ENCODE measurements around the gene LHFPL2. TPM values are rescaled to one million over a fixed set of nuclear protein-coding genes. Genes with fewer than 3 reads are reported as not detected.

LHFPL2 gene
- total RNA-seq, 2 experiments from 2014 or later: 0.20 TPM; not detected in 1

GRCh38 chr5:78526049-78526525 lies 122.5 kb downstream of the LHFPL2 start:
- no peak overlapping the region for H3K27ac Mint-ChIP-seq
- no peaks in the 10 kb centered on the region for H3K4me1 Mint-ChIP-seq (ENCODE audit: low read depth)
- ATAC-seq (no peak), DNase-seq (no peak)
- TF ChIP-seq CTCF (IDR thresholded peaks at IDR 0.05): no peak
- no peaks in the 10 kb centered on the region for H3K36me3 Mint-ChIP-seq (ENCODE audit: low read depth)
- no peaks in the 10 kb centered on the region for H3K27me3 Mint-ChIP-seq
- no peaks in the 10 kb centered on the region for H3K9me3 Mint-ChIP-seq
- no peak overlapping the region for H3K4me3 Mint-ChIP-seq
- CTCF ChIA-PET: interaction anchor here (1.2 kb wide), 1 partner anchor 9 kb away, joined by 3 read pairs; no protein-coding TSS in a partner anchor
- POLR2A ChIA-PET: no interaction called here
- intact Hi-C loops (cut with micrococcal nuclease): no loop called here

GRCh38 chr5:78523314-78524193 lies 125.0 kb downstream of the LHFPL2 start:
- peaks cover 9% of the 10 kb centered on the region for H3K27me3 Mint-ChIP-seq

GRCh38 chr5:78522476-78523260 lies 125.9 kb downstream of the LHFPL2 start:
- no peak for TF ChIP-seq CTCF (IDR thresholded peaks at IDR 0.05)
- peaks cover 10% of the 10 kb centered on the region for H3K27me3 Mint-ChIP-seq
- H3K27ac Mint-ChIP-seq: no peak overlapping the region
- no peak for DNase-seq
- no peaks in the 10 kb centered on the region for H3K4me1 Mint-ChIP-seq (ENCODE audit: low read depth)
- no peak overlapping the region for H3K4me3 Mint-ChIP-seq
- no peaks in the 10 kb centered on the region for H3K9me3 Mint-ChIP-seq
- intact Hi-C loops (cut with micrococcal nuclease): no loop called here
- ChIA-PET POLR2A (no interaction called here), CTCF (no interaction called here)
- no peaks in the 10 kb centered on the region for H3K36me3 Mint-ChIP-seq (ENCODE audit: low read depth)
- ATAC-seq: no peak

More at GRCh38 chr5:78523314-78524193, 125.0 kb downstream of the LHFPL2 start:
- intact Hi-C loops (cut with micrococcal nuclease): no loop called here
- Mint-ChIP-seq H3K36me3 (ENCODE audit: low read depth) (no peaks in the 10 kb centered on the region), H3K4me1 (ENCODE audit: low read depth) (no peaks in the 10 kb centered on the region), H3K9me3 (no peaks in the 10 kb centered on the region), H3K4me3 (no peak overlapping the region), H3K27ac (no peak overlapping the region)
- ChIA-PET CTCF (no interaction called here), POLR2A (no interaction called here)
- DNase-seq (no peak), ATAC-seq (no peak)
- no peak for TF ChIP-seq CTCF (IDR thresholded peaks at IDR 0.05)

GRCh38 chr5:78521455-78521854 lies 127.1 kb downstream of the LHFPL2 start:
- ChIA-PET POLR2A (no interaction called here), CTCF (interaction anchor here (0.8 kb wide), 1 partner anchor 30 kb away, joined by 3 read pairs; no protein-coding TSS in a partner anchor)
- intact Hi-C loops (cut with micrococcal nuclease): no loop called here
- no peaks in the 10 kb centered on the region for H3K36me3 Mint-ChIP-seq (ENCODE audit: low read depth)
- no peak for DNase-seq
- H3K27ac Mint-ChIP-seq: no peak overlapping the region
- no peak for ATAC-seq
- TF ChIP-seq CTCF (IDR thresholded peaks at IDR 0.05): no peak
- no peak overlapping the region for H3K4me3 Mint-ChIP-seq
- H3K4me1 Mint-ChIP-seq (ENCODE audit: low read depth): no peaks in the 10 kb centered on the region
- no peaks in the 10 kb centered on the region for H3K9me3 Mint-ChIP-seq
- H3K27me3 Mint-ChIP-seq: peaks cover 18% of the 10 kb centered on the region

Data from activated CD8-positive, alpha-beta T cell treated with anti-CD3 and anti-CD28 coated beads for 36 hours (primary cell).